Measurements from ENCODE around the gene SNX21. TPM values are rescaled to one million over a fixed set of nuclear protein-coding genes. Genes with fewer than 3 reads are reported as not detected.

Gene SNX21
- total RNA-seq, 2 experiments from 2014 or later = 0.49 to 0.79 TPM

DNA sequence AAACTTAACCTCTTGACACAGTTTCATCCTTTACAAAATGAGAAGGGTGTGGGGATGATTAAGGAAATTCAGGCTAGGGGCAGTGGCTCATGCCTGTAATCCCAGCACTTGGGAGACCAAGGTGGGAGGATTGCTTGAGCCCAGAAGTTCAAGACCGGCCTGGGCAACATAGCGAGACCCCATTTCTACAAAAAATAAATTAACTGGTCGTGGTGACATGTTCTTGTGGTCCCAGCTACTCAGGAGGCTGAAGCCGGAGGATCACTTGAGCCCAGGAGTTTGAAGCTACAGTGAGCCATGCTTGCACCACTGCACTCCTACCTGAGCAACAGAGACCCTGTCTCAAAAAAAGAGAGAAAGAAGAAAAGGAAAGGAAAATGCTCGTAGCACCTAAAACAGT is 32.9 kb downstream of the SNX21 start:
- no peaks in the 10 kb centered on the region for H4K20me1 ChIP-seq (ENCODE audit: insufficient read depth, low read length)
- H3K27ac ChIP-seq (ENCODE audit: low read depth, low read length, poor library complexity, severe bottlenecking) = no peak overlapping the region
- H3K9me3 ChIP-seq (ENCODE audit: low read length) = no peaks in the 10 kb centered on the region
- no peak for DNase-seq (ENCODE audit: low spot score)
- H3K4me1 ChIP-seq (ENCODE audit: insufficient read depth, low read length, poor library complexity, severe bottlenecking) = no peaks in the 10 kb centered on the region
- ChIA-PET CTCF (ENCODE audit: unreplicated experiment) (no interaction called here), POLR2A (no interaction called here)
- H3K4me3 ChIP-seq (ENCODE audit: low read depth, low read length, poor library complexity, severe bottlenecking) = no peak overlapping the region
- BruUV-seq (replicated peaks) = no TSS peak
- no peaks in the 10 kb centered on the region for H3K36me3 ChIP-seq (ENCODE audit: insufficient read depth, low read length)
- no peaks in the 10 kb centered on the region for H3K79me2 ChIP-seq (ENCODE audit: insufficient read depth, low read depth, low read length)
- no peak overlapping the region for H2AFZ ChIP-seq (ENCODE audit: low read length)
- H3K9me2 ChIP-seq (ENCODE audit: insufficient read depth, low read length) = no peaks in the 10 kb centered on the region
- intact Hi-C loops (cut with micrococcal nuclease; ENCODE audit: unreplicated experiment) = no loop called here
- TF ChIP-seq, protein P1, sequence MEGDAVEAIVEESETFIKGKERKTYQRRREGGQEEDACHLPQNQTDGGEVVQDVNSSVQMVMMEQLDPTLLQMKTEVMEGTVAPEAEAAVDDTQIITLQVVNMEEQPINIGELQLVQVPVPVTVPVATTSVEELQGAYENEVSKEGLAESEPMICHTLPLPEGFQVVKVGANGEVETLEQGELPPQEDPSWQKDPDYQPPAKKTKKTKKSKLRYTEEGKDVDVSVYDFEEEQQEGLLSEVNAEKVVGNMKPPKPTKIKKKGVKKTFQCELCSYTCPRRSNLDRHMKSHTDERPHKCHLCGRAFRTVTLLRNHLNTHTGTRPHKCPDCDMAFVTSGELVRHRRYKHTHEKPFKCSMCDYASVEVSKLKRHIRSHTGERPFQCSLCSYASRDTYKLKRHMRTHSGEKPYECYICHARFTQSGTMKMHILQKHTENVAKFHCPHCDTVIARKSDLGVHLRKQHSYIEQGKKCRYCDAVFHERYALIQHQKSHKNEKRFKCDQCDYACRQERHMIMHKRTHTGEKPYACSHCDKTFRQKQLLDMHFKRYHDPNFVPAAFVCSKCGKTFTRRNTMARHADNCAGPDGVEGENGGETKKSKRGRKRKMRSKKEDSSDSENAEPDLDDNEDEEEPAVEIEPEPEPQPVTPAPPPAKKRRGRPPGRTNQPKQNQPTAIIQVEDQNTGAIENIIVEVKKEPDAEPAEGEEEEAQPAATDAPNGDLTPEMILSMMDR (conservative IDR thresholded peaks at IDR 0.05; ENCODE audit: low read length) = no peak
- no peak for TF ChIP-seq EZH2phosphoT487 (IDR thresholded peaks at IDR 0.05; ENCODE audit: borderline replicate concordance, low read depth, low read length)
- no peak overlapping the region for H3K4me2 ChIP-seq (ENCODE audit: low read length)

DNA sequence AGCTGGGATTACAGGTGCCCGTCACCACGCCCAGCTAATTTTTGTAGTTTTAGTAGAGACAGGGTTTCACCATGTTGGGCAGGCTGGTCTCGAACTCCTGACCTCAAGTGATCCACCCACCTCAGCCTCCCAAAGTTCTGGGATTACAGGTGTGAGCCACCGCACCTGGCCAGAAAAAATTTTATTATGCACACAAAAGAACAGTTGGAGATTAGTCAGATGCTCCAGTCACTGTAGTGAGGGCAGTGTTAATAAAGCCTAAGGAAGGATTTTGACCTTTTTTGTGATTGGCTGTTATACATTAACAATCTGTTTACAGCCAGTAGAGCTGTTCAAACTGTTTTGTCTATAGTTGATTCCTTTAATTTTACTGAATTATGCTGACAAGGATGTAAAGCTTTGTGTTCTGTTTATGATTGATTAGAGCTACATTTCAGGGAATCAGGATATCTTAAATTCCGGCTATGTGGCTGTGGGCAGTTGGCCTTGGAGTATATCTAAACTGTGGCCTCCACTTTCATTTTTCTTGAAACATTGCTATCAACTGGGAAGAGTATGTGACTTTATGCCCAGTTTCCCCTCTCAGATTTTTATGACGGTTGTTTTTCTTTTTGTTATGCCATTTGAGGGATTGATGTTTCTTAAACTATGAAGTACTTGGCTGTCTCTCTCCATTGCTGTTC is 33.7 kb downstream of the SNX21 start:
- no peak overlapping the region for H3K4me3 ChIP-seq (ENCODE audit: low read depth, low read length, poor library complexity, severe bottlenecking)
- no peak overlapping the region for H3K4me2 ChIP-seq (ENCODE audit: low read length)
- ChIA-PET CTCF (ENCODE audit: unreplicated experiment) (no interaction called here), POLR2A (interaction anchor here (1.0 kb wide), 1 partner anchor 14 kb away, joined by 4 read pairs; the partner anchor contains the start of gene ZSWIM1)
- no peak for DNase-seq (ENCODE audit: low spot score)
- no peak overlapping the region for H3K27ac ChIP-seq (ENCODE audit: low read depth, low read length, poor library complexity, severe bottlenecking)
- TF ChIP-seq EZH2phosphoT487 (IDR thresholded peaks at IDR 0.05; ENCODE audit: borderline replicate concordance, low read depth, low read length) = no peak
- TF ChIP-seq, protein P1 (conservative IDR thresholded peaks at IDR 0.05; ENCODE audit: low read length) = no peak
- H3K9me2 ChIP-seq (ENCODE audit: insufficient read depth, low read length) = no peaks in the 10 kb centered on the region
- no peaks in the 10 kb centered on the region for H3K36me3 ChIP-seq (ENCODE audit: insufficient read depth, low read length)
- H3K9me3 ChIP-seq (ENCODE audit: low read length) = no peaks in the 10 kb centered on the region
- no peaks in the 10 kb centered on the region for H3K79me2 ChIP-seq (ENCODE audit: insufficient read depth, low read depth, low read length)
- no peaks in the 10 kb centered on the region for H3K4me1 ChIP-seq (ENCODE audit: insufficient read depth, low read length, poor library complexity, severe bottlenecking)
- H2AFZ ChIP-seq (ENCODE audit: low read length) = no peak overlapping the region
- BruUV-seq (replicated peaks) = no TSS peak
- intact Hi-C loops (cut with micrococcal nuclease; ENCODE audit: unreplicated experiment) = no loop called here
- no peaks in the 10 kb centered on the region for H4K20me1 ChIP-seq (ENCODE audit: insufficient read depth, low read length)

DNA sequence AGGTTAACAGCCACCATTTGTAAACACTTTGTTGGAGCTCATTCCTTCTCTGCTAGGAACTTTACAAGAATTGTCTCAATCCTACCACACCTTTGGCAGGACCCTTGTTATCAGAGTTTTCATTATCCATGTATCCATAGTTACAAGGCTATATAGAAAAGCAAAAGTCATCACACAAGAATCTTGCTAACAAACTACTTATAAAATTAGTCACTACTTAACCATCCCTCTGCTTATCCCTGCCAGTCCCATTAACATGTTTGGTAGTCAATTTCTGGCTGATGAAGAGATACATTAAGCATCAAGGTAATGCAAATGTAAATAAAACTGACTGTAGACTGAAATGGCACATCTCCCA is 34.2 kb downstream of the SNX21 start:
- ChIA-PET POLR2A (interaction anchor here (0.6 to 1.0 kb wide), 2 partner anchors 13 to 29 kb away, joined by 3 to 4 read pairs; partner anchors contain the start of gene ZSWIM1), CTCF (ENCODE audit: unreplicated experiment) (no interaction called here)
- no TSS peak for BruUV-seq (replicated peaks)
- intact Hi-C loops (cut with micrococcal nuclease; ENCODE audit: unreplicated experiment) = no loop called here
- H3K4me2 ChIP-seq (ENCODE audit: low read length) = no peak overlapping the region
- no peaks in the 10 kb centered on the region for H3K9me3 ChIP-seq (ENCODE audit: low read length)
- no peak for DNase-seq (ENCODE audit: low spot score)
- no peak overlapping the region for H3K27ac ChIP-seq (ENCODE audit: low read depth, low read length, poor library complexity, severe bottlenecking)
- no peaks in the 10 kb centered on the region for H3K36me3 ChIP-seq (ENCODE audit: insufficient read depth, low read length)
- H4K20me1 ChIP-seq (ENCODE audit: insufficient read depth, low read length) = no peaks in the 10 kb centered on the region
- H3K79me2 ChIP-seq (ENCODE audit: insufficient read depth, low read depth, low read length) = no peaks in the 10 kb centered on the region
- no peaks in the 10 kb centered on the region for H3K9me2 ChIP-seq (ENCODE audit: insufficient read depth, low read length)
- no peak overlapping the region for H3K4me3 ChIP-seq (ENCODE audit: low read depth, low read length, poor library complexity, severe bottlenecking)
- H3K4me1 ChIP-seq (ENCODE audit: insufficient read depth, low read length, poor library complexity, severe bottlenecking) = no peaks in the 10 kb centered on the region
- no peak overlapping the region for H2AFZ ChIP-seq (ENCODE audit: low read length)
- TF ChIP-seq EZH2phosphoT487 (IDR thresholded peaks at IDR 0.05; ENCODE audit: borderline replicate concordance, low read depth, low read length) = no peak
- TF ChIP-seq, protein P1 (conservative IDR thresholded peaks at IDR 0.05; ENCODE audit: low read length) = no peak

All from OCI-LY7 (cell line).